HG03045 (cell line): Measurements from ENCODE around the gene CELA3B.
"Not testable (repeated sequence)": the region's sequence is repeated elsewhere in the genome, so short reads cannot be mapped to it uniquely, and the experiment has no call there.

Source experiments
- ATAC-seq: cut with Tn5 transposase; IDR thresholded peaks from one replicate; pipeline ENCODE4 v1.9.1; 2021; ENCODE audit warnings: mild to moderate bottlenecking, moderate library complexity; ENCODE audit not compliant: unreplicated experiment

Gene CELA3B

DNA sequence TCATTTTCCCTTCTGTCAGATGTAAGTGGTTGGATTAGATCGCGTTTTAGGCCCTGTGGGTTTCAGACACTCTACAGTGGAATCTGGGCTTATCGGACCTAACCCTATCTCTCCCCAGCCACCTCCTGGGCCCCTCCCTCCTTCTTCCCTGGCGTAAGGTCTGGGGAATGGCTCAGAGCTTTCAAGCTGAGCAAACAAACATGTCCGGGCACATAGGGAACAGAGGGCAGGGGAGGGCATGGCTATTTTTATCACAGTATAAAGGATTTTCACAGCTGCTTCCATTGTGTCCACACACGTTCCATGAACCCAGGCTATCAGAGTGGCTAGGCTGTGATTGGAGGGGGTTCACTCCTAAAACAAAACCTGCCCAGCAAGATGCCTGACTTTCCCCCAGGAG lies 2.1 kb upstream of the CELA3B start:
- not testable (repeated sequence) for ATAC-seq

DNA sequence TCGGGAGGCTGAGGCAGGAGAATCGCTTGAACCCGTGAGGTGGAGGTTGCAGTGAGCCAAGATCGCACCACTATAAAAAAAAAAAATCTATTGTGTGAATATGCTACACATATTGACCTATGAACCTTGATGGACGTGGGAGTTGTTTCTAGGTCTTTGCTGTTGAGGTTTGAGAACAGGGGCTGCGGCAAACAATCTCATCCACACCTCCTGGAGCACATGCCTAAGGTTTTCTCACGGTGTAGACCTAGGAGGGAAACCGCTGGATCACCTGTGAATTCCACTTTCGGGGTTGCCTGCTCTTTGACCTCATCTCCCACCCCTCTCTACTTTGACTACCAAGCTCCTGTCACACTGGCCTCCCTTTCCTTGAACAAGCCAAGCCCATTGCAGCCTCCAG lies 1.5 kb upstream of the CELA3B start:
- ATAC-seq = not testable (repeated sequence)

DNA sequence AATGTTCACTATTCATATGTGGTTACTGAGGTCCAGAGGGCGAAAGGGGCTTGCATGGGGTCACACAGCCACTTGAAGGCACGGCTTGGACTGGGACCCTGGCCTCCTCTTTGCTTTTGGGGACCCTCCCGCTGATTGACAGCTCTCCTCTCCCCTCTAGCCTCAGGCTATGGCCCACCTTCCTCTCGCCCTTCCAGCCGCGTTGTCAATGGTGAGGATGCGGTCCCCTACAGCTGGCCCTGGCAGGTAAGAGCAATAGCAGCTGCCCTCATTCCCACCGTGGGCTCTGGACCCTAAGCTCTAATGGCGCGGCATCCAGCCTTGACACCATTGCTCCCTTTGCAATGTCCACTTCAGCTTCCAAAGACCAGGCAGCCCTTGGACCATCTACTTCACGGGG lies 1.4 kb downstream of the CELA3B start:
- not testable (repeated sequence) for ATAC-seq

DNA sequence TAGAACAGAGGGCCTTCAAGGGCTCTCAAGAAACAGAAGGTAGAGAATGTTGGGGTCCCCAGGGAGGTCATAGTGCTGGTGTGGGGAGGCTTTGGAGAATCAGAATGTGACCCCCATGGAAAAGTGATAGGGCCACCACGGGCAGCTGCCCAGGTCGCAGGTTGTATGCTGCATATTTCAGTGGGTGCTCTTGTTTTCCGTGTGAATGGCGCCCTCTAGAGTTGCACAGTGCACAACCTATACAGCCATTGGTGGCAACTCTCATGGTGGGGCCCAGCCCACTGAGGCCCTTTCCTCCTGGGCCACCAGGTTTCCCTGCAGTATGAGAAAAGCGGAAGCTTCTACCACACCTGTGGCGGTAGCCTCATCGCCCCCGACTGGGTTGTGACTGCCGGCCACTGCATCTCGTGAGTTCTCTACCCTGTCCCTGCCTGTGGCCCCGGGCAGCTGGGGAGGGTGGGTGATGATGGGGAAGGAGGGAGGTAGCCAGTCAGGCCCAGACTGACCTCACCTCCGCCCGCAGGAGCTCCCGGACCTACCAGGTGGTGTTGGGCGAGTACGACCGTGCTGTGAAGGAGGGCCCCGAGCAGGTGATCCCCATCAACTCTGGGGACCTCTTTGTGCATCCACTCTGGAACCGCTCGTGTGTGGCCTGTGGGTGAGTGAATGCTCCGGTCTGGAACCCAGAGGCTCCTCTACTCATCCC lies 3.8 kb downstream of the CELA3B start:
- ATAC-seq = not testable (repeated sequence)

DNA sequence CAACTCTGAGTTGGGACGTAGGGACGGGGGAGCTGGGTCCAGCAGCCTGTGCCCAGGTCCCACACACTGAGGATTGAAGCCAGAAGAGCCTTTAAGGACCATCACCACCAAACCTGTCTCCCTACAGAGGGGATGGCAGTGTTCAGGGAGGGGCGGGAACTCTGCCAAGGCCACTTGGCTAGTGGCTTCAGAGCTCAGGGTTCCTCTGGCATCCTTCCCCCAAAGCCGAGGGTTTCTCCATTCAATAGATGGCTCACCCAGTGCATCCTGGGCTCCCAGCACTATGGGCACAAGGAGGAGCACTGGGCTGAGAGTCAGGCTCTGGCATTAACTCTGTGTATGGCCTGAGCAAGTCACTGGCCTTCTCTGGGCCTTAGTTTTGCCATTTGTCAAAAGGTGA lies 4.4 kb downstream of the CELA3B start:
- not testable (repeated sequence) for ATAC-seq

DNA sequence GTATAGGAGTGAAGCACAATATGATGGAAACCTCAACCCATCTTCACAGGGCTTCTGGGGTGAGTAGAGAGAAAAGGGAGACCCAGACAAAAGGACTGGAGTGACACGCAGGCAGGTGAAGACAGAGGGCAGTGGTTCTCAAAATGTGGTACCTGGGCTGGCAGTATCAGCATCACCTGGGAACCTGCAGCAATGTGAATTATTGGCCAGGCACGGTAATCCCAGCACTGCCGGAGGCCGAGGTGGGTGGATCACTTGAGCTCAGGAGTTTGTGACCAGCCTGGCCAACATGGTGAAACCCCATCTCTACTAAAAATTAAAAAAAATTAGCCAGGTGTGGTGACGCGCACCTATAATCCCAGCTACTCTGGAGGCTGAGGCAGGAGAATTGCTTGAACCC lies 5.3 kb downstream of the CELA3B start:
- ATAC-seq = not testable (repeated sequence)

DNA sequence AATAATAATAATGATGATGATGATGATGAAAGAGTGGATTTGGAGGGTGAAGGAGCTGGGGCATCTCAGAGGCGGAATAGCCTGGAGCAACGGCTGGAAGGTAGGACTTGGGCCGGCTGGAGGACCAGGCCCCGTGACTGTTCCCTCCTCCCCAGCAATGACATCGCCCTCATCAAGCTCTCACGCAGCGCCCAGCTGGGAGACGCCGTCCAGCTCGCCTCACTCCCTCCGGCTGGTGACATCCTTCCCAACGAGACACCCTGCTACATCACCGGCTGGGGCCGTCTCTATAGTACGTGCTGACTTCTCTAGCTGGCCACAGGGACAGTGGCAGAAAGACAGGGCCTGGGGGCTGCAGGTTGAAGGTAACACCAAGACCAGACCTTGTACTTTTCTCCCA lies 6.7 kb downstream of the CELA3B start:
- not testable (repeated sequence) for ATAC-seq

DNA sequence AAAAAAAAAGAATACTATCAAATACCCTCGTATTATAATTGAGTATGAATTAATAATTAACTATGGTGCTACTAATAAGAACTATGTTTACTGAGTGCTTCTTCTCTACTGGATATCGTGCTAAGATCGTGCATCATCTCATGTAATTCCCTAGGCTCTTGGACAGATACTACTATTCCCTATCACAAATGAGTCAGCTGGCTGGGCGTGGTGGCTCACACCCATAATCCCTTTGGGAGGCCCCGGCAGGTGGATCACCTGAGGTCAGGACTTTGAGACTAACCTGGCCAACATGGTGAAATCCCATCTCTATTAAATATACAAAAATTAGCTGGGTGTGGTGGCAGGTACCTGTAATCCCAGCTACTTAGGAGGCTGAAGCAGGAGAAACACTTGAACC lies 9.1 kb downstream of the CELA3B start:
- not testable (repeated sequence) for ATAC-seq

DNA sequence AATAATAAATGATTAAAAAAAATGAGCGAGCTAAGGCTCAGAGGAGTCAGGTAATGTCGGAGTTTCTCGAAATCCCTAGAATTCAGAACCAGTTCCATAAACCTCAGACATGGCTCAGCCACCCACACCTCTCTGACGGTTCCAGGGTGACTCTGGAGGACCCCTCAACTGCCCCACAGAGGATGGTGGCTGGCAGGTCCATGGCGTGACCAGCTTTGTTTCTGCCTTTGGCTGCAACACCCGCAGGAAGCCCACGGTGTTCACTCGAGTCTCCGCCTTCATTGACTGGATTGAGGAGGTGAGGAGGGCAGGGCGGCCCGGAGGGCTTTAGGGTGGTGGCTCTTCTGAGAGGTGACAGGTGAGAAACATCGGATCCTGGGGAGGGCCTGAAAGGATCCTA lies 9.6 kb downstream of the CELA3B start:
- not testable (repeated sequence) for ATAC-seq

DNA sequence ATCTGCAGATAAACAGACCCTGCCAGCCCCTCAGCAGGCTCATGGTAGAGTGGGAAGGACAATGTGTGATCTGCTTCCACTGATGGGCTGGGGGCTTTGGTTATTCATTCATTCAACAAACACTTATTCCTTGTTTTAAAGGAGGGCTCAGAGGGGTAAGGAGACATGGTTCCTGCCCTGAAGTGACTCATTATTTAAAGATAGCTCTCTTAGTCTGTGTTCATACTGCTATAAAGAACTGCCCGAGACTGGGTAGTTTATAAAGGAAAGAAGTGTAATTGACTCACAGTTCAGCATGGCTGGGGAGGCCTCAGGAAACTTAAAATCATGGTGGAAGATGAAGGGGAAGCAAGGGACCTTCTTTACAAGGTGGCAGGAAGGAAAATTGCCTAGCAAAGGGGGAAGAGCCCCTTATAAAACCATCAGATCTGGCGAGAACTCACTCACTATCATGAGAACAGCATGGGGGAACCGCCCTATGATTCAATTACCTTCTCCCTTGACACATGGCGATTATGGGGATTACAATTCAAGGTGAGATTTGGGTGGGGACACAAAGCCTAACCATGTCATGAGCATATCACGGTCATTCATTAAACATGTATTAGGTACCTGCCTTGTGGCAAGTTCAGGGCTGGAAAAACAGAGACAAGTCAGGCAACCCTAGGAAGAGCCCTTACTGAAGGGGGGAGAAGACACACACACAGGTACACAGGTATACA lies 13.0 kb downstream of the CELA3B start:
- ATAC-seq = not testable (repeated sequence)

DNA sequence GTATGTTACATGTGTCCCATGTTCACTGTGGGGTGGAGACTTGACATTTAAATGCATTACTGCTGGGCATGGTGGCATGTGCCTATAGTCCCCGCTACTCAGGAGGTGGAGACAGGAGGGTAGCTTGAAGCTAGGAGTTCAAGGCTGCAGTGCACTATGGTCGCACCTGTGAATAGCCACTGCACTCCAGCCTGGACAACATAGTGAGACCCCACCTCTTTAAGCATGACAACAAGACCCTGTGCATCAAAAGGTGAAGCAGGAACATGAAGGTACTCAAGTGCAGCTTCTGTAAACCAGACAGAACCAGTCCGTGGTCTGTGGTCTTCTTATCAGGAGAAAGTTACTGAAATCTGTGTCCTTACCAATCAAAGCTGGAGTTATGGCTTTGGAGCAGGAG lies 15.4 kb downstream of the CELA3B start:
- not testable (repeated sequence) for ATAC-seq

DNA sequence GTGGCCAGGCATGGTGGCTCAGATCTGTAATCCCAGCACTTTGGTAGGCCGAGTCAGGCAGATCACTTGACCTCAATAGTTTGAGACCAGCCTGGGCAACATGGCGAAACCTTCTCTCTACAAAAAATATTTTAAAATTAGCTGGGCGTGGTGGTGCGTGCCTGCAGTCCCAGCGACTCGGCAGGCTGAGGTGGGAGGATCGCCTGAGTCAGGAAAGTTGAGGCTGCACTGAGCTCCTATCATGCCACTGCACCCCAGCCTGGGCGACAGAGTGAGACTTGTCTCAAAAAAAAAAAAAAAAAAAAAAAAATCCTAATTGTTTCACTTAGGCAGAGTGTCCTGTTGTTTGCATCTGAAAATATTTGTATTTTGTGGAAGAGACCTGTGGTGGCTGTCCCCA lies 17.9 kb downstream of the CELA3B start:
- ATAC-seq = not testable (repeated sequence)

DNA sequence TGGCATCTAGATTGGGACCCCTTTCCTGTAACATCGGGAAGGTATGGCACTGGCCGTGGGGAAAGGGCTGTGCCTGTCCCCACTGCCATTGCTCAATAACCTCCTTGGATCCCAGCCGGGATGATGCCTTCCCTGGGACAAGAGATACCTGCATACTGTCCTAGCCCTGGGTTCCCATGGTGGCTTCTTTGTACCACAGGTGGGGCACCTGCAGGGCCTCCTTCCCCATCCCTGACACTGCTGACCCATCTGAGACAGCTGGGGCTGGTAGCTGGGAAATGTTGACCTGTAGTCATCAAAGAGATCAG lies 19.8 kb downstream of the CELA3B start:
- ATAC-seq = not testable (repeated sequence)

DNA sequence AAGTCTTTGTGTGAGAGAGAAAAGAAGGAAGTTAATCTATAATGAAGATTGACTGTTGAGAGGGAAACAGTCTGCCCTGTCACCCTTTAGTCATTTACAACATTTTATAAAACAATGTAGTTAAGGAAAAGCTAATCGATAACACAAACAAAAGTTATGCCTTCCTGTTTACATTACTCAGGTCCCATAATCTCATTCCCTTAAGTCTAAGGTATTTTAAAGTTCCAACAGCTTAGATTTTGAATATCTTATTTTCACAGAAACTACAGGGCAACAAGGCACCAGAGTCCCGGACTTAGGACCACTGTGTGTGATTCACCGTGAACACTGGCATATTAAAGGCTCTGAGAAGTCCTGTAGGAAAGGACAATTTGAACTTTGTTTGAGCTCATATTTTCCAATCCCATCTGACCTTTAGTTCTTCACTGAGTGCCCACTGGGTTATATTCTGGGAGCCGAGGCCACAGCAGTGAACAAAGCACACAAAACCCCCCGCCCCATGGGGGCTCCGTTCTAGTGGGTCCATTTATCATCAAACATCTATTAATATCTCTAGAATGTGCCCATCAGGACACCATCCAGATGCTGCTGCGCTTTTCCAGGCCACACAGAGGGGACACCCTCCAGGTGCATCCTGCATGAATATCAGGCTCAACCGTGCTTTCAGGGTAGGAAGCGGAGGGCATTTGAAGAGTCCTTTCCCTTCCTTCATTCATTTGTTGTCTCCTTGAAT lies 21.2 kb downstream of the CELA3B start:
- not testable (repeated sequence) for ATAC-seq

DNA sequence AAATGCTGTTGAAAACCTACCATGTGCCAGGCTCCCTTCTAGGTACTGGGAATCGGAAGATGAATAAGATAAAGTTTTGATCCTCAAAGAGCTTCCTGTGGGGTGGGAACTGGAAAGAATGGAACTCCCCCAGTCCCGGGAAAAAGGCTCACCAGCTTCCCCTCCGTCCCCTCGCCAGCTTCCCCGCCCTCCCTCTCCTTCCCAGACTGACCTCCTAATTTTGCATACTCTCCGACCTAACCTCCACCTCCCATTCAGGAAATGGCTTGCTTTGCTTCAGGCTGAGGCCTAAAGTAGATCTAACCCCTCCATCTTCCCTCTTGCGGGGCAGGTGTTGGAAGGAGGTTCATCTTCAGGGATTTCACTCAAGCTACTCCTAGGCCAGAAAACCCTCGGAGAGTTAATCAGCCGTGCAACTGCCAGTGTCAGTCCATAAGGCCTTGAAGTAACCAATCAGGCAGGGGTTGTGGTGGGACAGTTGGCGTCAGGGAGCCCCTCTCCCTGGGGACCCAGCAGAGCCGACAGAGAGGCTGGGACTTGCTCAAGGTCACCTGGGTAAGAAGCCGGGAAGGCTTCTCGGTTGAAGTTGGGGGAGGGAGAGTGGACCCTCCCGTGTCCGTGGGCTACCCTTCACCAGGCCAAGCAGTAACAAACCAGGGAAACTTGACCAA lies 21.9 kb downstream of the CELA3B start:
- ATAC-seq = not testable (repeated sequence)

DNA sequence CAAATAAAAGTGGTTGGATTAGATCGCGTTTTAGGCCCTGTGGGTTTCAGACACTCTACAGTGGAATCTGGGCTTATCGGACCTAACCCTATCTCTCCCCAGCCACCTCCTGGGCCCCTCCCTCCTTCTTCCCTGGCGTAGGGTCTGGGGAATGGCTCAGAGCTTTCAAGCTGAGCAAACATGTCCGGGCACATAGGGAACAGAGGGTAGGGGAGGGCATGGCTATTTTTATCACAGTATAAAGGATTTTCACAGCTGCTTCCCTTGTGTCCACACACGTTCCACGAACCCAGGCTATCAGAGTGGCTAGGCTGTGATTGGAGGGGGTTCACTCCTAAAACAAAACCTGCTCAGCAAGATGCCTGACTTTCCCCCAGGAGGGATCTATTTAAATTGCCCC lies 22.8 kb downstream of the CELA3B start:
- not testable (repeated sequence) for ATAC-seq

DNA sequence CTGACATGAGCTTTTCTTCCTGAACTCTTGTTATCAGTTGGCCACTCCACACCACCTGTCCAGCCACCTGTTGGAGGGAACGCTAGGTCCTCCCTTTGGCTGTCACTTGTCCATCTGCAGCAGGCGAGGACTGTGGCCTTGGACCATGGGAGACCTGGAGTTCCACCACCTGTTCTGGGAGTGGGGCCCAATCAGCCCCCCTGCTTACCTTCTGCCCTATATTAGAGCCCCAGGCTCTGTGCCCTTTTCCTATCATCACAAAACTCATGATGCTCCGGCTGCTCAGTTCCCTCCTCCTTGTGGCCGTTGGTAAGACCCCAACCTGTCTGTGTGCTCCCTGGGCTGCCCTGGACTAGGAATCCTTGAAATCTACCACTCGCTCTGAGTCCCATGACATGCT lies 24.6 kb downstream of the CELA3B start, which contains the start of gene CELA3A:
TSS of gene CELA3A (plus strand) at position 249 of the 400 bp plus-strand sequence. CDS start at position 267, 18 bp downstream.
- ATAC-seq = no peak

DNA sequence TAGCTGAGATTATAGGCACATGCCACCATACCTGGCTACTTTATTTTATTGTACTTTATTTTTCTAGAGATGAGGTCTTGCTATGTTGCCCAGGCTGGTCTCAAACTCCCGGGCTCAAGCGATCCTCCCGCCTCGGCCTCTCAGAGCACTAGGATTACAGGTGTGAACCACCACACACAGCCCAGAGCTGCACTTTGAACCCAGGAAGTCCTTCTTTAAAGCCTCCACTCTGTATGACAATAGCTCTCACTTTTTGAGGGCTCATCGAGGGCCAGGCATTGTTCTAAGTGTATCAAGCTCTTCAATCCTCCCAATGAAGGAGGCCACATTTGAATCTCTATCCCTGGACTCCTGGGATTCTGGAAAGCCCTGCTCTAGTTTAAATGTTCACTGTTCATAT lies 25.6 kb downstream of the CELA3B start:
- not testable (repeated sequence) for ATAC-seq

DNA sequence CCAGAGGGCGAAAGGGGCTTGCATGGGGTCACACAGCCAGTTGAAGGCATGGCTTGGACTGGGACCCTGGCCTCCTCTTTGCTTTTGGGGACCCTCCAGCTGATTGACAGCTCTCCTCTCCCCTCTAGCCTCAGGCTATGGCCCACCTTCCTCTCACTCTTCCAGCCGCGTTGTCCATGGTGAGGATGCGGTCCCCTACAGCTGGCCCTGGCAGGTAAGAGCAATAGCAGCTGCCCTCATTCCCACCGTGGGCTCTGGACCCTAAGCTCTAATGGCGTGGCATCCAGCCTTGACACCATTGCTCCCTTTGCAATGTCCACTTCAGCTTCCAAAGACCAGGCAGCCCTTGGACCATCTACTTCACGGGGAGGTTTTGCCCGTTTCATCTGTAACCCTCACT lies 26.1 kb downstream of the CELA3B start:
- ATAC-seq = not testable (repeated sequence)

DNA sequence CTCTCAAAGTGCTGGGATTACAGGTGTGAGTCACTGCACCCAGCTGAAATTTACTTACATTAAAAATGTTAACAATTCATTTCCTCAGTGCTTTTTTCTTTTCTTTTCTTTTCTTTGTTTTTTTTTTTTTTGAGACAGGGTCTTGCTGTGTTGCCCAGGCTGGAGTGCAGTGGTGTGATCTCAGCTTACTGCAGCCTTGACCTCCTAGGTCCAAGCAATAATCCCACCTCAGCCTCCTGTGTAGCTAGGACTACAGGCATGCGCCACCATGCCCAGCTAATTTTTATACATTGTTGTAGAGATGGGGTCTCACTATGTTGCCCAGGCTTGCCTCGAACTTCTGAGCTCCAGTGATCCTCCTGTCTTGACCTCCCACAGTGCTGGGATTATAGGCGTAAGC lies 27.1 kb downstream of the CELA3B start:
- not testable (repeated sequence) for ATAC-seq
